HuH-7 (cell line): ENCODE data around the gene GRB10.

Source experiments
- DNase-seq: peaks from one replicate; pipeline ENCODE4 v3.0.0; 2011; ENCODE audit warnings: low spot score

The GRB10 gene

GRCh38 chr7:50653126-50653864 lies 129.4 kb downstream of the GRB10 start:
- peak; percentile 60 for DNase-seq

GRCh38 chr7:50652400-50653125 lies 130.1 kb downstream of the GRB10 start:
- DNase-seq = no peak

DNA sequence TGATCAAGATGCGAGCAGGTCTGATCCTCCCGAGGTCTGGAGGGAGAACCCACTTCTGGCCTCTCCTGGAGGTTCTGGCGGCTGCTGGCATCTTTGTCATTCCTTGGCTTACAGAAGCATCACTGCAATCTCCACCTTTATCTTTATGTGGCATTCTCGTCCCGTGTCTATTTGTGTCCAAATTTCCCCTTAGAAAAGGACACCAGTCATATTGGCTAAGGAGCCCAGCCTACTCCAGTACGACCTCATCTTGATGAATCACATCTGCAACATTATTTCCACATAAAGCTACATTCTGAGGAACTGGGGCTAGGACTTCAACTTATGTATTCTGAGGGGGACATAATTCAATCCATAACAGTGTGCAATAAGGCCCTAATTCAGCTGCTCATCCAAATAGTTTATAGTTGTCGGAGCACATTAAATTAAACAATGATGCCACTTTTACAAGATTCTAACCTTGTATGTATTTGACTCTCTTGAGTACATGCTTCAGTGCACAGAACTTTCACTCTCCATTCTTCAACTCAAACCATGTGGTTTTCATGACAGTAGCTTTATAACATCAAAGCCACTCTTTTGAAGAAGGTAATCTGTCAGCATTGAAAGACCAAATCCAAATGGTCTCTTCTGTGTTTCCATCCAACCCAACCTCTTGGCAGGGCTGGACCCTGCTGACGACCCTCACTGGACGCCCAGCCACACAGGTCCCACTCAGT lies 131.3 kb downstream of the GRB10 start:
- no peak for DNase-seq

DNA sequence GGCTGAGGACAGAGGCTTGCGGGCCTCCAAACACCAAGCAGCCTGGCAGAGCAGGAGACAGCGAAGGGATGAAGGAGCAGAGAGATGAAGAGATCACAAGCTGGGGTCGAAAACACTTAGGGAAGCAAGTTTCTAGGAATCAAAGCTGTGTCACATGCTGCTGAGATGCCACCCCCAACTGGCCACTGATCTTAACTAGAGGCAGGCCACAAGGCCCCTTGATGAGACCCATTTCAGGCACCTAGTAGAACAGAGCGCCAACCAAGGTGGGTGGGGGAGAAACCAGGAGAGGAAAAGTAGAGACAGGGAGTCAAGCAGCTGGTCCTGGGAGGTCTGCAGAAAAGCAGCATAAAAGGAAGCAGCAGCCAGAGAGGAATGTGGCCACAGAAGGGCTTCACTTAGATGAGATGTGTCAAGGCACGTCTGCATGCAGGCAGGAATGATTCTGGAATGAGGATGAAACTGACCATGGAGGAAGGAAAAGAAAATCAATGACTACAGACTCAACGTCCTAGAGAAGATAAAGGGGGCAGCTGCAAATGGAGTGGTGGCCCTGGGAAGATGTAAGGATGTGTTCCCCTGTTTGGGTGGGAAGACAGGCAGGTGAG lies 132.5 kb downstream of the GRB10 start:
- no peak for DNase-seq

GRCh38 chr7:50649259-50649885 lies 133.3 kb downstream of the GRB10 start:
- no peak for DNase-seq

GRCh38 chr7:50648570-50649169 lies 134.0 kb downstream of the GRB10 start:
- DNase-seq = no peak

DNA sequence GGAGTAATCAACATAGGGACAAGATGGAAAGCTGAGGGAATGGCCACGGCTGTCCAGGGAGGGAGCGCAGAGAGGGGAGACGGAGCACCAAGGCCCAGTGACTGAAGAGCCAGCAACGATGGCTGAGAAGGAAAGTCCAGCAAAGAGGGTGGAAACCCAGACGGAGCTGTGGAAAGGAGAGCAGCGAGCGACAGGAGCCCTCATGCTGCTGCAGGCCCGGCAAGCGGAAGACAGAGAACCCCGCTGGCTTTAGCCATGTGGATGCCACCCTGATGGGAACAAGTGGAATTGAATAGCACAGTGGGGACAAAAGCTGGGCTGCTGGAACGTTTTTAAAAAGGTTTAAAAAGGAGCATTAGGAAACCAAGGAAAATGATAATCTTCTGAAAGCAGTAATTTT lies 134.6 kb downstream of the GRB10 start:
- no peak for DNase-seq

- no peak for DNase-seq
Measured at GRCh38 chr7:50647286-50647980, 135.3 kb downstream of the GRB10 start.

DNA sequence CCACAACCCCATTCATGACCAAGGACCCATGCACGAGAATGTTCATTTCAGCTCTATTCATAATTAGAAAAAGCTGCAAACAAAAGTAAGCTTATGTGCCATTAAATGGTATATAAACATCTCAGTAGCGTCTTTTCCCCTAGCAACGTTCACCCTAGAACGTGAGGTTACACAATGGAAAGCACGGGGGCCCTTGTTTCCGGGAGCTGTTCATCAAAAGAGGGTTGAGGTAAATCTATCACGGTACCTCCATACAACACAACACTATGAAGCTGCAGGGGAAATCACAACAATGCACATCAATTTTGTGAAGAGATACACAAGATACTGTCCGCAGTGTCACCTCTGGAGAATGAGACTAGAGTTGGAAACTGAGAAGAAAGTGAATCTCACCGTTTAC lies 136.6 kb downstream of the GRB10 start:
- no peak for DNase-seq

GRCh38 chr7:50645186-50645585 lies 137.5 kb downstream of the GRB10 start:
- DNase-seq = no peak

DNA sequence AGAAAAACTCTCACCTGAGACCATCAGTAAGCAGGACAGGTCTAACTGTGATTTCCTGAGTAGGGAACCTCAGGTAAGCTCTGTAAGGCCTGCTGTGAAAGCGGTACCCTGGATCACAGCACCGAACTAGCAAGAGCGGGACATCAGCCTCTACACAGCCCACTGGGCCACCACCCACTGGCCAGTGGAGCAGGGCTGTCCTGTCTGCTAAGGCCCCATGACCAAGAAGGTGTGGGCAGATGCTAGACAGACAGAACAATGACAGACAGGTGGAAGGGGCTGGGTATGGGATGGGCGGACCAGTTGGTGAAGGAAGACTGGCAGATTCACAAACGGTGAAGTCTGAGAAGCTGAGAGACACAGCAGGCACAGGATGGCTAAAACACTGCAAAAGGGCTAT lies 138.1 kb downstream of the GRB10 start:
- no peak for DNase-seq

- no peak for DNase-seq
Measured at GRCh38 chr7:50644114-50644513, 138.6 kb downstream of the GRB10 start.

DNA sequence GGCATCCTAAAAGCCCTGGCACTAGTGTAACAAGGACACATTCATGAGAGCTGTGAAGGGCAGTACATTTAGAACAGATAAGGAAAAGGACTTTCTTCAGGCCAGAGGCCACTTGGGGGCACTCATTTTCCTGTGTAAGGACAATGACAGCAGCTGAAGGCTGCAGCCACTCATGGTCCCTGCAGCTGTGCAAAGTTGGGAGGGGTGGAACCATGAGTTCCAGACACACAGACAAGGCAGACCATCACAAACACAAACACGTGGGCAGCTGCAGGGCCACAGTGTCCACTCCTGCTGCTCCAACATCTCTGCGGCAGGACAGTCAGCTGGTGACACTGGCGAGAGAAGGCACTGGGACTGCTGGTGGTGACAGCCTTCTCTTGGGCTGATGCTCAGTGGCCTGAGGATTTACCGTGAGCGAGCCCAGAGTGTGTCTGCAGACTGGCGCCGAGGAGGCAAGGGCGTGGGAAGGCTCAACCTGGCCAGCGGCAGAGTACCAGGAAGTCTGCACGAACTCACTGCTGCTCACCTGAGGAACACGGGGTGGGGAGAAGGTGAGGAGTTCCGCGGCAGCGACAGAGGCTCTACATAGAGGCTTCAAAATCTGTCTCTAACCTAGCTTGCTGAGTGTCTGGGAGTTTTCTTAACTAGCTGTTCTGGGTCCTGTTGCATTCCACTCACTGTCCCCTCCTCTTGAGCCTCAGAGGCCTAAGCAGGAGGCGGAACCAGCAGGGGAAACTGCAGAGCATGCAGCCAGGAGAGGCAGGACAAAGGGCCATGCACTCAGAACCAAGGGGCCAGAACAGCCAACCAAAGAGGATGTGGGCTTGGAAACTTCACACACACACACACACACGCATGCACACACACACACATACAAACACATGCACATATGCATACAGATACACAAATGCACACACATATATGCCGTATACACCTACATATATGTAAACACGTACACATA lies 141.0 kb downstream of the GRB10 start:
- peak; percentile 36 for DNase-seq

DNA sequence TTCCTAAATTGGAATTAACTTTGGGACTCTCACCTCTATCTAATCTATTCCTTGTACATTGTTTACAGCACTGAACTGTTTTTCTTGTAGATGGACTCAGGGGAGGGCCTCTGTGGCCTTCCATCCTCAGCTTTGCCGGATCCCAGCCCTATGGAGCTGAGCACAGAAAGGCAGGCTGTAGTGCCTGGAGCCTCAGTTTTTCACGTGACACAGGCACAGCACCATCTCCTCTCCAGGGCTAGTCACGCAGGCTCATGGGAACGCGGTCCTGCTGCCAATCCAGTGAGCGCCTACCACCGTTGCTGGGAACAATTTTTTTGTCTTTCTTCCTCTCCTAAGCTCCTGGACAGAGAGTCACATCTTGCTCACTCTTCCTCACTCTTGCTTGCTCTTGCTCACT lies 141.9 kb downstream of the GRB10 start:
- DNase-seq = no peak

GRCh38 chr7:50640256-50640655 lies 142.4 kb downstream of the GRB10 start:
- DNase-seq = no peak

DNA sequence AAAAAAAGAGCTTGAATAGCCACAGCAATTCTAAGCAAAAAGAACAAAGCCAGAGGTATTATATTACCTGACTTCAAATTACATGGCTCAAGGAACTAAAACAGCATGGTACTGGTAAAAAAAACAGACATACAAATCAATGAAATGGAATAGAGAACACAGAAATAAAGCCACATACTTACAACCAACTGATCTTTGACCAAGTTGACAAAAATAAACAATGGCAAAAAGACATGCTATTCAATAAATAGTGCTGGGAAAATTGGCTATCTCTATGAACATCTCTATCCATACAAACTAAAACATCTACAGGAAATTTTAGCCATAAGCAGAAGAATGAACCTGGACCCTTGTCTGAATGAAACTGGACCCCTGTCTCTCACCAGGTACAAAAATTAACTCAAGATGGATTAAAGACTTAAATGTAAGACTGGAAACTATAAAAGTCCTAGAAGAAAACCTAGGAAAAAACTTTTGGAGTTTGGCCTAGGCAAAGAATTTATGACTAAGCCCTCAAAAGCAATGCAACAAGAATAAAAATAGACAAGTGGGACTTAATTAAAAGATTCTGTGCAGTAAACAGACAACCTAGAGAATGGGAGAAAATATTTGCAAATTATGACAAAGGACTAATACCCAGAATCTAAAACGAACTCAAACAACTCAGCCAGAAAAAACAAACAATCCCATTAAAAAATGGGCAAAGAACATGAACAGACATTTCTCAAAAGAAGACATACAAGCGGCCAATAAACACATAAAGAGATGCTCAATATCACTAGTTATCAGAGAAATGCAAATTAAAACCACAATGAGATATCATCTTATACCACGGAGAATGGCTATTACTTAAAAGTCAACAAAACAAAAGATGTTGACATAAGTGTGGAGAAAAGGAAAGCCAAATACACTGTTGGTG lies 144.7 kb downstream of the GRB10 start:
- no peak for DNase-seq

- DNase-seq = no peak
Measured at GRCh38 chr7:50634378-50634777, 148.3 kb downstream of the GRB10 start.

GRCh38 chr7:50633414-50633710 lies 149.3 kb downstream of the GRB10 start:
- DNase-seq = no peak
